ENCODE results near the gene IER5L.
"Not testable (repeated sequence)": the region's sequence is repeated elsewhere in the genome, so short reads cannot be mapped to it uniquely, and the experiment has no call there.

Gene IER5L

DNA sequence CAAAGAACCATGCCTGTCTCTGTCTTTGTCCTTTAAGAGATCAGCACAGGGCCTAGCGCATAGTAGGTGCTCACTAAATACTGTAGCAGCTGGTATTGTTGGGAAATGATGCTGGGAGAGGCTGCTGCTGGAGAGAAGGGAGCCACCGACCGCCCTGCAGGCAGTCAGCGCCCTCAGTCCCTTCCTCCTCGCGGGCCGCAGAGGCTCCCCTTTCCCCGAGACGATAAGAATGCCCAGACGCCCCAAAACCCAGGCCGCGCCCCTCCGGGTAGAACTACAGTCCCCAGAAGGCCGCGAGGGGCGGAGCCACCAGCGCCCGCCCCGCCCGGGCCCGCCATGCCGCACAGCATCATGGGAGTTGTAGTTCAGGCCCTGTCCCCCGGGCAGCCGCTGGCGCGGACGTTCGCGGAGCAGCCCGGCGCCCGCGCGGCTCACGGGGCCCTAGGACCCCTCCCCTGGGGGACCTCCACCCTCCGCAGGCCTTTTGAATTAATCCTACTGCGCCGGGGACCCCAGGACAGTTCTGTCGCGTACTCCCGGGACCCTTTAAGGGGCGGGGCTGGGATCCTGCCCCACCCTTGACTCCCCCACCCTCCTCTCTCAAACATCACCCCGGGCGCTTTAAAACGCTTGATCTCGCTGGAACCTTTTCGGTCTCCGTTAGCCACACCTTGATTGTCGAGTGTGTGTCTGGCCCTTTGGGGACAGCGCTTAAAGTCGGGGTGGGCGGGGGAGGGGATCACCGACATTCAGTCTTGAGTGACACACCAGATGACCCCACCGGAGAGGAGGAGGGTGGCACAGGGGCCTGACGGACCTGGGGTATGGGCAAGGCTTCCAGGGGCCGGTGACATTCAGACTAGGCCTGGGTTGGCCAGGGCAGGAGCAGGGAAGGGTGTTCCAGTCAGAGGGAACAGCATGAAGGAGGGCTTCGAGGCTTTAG is 24.8 kb upstream of the IER5L start:
- peak; percentile 11 for DNase-seq (ENCODE audit: low read depth)

DNA sequence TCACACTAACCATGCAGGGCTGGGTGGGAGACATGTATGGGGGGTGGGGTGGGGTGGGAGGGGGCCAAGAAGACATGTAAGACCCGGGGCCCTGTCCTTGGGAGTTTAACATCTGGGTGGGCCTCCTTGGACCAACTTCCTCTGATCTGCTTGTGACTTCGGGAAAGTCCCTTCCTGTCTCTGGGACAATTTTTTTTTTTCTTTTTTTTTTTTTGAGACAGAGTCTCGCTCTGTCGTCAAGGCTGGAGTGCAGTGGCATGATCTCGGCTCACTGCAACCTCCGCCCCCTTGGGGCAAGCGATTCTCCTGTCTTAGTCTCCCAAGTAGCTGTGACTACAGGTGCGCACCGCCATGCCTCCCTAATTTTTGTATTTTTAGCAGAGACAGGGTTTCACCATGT is 23.8 kb upstream of the IER5L start:
- DNase-seq (ENCODE audit: low read depth): no peak

DNA sequence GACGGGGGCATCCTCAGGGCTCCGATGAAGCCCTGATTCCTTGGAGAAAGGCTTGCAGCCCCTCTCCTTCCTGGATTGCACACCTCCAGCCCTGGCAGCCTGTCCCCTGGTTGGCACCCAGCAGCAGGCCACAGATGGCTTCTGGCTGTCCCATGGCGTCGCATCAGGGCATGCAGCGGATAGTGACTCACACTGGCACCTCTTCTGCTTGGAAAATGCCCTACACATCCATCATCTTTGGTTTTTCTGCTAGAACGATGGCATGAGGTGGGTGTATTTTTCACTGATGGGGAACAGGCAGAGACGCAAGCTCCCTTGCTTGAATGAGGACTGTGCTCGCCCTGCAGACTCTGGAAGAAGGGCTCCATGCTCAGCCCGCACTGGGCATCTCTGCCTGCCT is 23.2 kb upstream of the IER5L start:
- DNase-seq (ENCODE audit: low read depth): no peak

DNA sequence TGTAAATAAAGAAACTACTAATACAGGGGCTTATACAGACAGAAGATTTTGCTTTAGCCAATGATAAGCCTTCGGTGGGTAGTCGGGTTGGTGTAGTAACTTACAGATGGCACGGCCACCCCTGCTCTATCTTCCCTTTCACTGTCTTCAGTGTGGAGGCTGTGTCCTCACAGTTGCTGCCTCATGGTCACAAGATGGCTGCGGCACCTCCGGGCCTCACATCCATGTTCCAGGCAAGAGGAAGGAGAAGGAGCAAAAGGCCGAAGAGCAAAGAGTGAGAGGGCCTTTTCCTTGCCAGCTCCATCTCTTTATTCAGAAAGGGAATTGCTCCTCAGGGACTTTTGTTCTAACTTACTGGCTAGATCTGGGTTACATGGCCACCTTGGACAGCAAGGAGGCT is 22.2 kb upstream of the IER5L start:
- DNase-seq (ENCODE audit: low read depth): no peak

DNA sequence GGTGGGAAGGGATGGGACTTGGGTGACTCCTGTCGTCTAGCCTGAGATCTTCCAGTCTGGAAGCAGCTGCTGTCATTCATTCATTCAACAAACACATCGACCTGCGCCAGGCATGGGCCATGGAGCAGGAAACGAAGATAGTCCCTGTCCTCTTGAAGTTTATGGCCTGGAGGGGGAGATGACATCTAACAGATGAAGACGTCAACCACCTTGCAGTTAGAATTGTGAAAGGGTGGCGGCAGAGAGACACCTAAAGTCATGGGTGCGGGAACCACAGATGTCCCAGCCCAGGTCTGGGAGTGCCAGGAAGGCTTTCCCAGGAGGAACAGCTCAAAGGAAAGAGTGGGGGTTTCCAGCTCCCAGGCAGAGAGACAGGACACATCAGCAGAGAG is 21.0 kb upstream of the IER5L start:
- no peak for DNase-seq (ENCODE audit: low read depth)

DNA sequence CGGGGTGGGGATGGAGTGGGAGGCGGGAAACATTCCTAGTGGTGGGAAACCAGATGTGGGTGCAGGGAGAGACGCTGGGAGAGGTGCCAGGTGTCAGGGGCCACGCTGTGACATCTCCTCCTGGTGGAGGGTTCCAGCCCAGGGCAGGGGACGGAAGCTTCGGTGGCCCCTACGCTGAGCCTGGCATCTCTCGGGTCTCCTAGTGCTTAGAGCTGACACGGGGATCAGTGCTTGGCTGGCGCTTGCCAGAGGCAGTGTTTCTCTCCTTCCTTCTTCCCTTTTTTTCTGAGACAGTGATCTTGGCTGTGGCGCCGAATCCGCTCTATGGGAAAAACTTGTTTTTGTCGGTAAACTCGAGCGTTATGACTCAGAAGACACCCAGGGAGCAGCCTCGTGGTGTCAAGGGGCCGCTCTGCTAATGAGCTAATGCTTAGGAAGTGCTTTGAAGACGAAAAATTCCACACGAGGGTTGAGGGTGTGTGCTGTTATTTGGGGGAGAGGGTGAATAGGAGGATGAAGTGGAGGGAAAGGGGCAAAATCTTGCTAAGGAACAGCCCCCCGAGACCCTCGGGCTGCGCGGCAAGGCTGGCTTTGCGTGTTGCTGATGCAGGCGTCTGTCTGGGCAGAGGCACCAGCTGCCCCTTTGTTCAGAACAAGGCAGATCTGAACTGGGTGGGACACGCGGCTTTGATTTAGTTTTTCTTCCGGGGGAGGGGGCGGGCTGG is 20.4 kb upstream of the IER5L start:
- peak; percentile 54 for DNase-seq (ENCODE audit: low read depth)

DNA sequence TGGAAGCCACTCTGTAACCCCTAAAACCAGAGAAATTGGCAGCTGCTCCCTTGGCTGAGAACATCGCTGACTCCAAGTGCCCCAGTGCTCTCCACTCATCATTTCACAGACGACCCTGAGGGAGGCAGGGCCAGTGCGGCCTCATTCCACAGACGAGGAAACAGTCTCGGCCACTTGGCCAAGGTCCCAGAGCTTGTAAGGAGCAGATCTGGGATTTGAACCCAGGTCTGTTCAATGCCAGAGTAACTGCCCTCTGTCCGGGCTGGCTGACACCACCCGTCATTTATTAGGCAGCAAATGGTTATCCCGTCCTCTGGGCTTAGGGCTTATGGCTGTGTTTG is 19.9 kb upstream of the IER5L start:
- DNase-seq (ENCODE audit: low read depth): no peak

DNA sequence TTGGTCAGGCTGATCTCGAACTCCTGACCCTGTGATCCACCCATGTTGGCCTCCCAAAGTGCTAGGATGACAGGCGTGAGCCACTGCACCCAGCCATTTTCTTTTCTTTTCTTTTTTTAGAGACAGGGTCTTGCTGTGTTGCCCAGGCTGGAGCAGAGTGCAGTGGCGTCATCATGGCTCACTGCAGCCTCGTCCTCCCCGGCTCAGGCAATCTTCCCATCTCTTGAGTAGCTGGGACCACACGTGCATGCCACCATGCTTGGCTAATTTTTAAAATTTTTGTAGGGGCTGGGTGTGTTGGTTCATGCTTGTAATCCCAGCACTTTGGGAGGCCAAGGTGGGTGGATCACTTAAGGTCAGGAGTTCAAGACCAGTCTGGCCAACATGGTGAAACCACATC is 19.0 kb upstream of the IER5L start:
- not testable (repeated sequence) for DNase-seq (ENCODE audit: low read depth)

DNA sequence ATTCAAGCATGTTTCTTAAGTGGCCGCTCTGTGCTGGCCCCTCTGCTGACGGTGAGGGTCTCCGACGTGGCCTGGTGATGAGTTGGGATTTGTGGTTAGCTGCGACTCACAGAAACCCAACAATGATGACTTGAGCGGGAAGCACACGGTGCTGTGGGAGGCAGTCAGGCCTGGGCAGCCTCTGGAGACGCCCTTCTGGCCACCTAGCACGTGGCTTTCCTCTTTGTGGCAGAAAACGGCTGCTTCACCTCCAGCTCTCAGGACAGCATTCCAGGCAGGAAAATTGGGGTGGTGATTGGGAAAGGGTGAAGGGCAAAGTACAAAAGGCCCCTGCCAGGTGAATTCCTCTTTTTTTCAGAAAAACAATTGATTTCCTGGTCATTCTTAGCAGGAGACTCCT is 17.5 kb upstream of the IER5L start:
- DNase-seq (ENCODE audit: low read depth): no peak

DNA sequence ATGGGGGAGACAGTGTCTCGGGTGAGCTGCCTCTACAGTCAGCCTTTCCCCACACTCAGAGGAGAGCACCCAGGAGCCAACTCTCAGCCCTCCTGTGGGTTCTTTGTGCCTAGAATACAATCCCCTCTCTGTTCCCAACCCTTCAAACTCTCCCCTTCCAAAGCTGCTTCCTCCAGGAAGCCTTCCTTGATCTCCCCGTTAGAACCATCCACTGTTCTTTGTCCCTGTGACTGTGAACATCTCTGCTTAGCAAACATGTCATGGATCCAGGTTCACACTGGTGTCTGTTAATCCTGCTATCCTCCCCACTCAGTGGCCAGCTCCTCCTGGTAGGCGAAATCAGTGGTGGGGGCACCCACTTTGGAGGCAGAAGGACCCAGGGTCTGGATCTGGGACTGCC is 16.2 kb upstream of the IER5L start:
- DNase-seq (ENCODE audit: low read depth): no peak

DNA sequence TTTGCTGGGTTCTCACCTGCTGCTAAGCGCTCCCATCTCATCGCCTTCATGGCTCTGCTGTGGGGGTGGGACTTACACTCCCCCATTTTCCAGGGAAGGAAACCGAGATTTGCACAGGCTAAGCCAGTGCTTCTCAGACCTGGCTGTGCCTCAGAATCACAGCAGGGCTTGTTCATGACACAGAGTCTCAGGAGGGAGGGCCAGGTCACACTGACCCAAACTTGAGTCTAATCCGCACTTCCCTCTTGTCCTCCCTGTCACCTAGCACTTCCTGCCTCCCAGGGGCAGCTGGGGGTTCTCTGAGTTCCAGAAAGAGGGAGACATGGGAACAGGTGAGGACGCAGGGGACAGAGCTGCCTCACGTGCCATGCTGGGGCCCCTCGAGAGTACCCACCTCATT is 15.6 kb upstream of the IER5L start:
- DNase-seq (ENCODE audit: low read depth): no peak

DNA sequence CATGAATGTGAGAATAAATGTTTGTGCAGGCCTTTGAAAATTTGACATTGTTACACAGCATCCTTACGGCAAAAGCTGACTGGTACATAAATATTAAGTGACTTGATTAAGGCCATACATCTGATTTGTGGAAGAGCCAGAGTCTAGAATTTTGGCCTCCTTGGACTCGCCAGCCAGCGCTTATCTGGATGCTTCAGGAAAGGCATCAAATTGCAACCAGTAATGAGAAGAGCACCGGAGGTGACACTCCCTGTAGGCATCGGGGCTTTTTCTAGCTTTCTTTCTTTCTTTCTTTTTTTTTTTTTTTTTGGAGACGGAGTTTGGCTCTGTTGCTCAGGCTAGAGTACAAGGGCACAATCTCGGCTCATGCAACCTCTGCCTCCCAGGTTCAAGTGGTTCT is 13.2 kb upstream of the IER5L start:
- no peak for DNase-seq (ENCODE audit: low read depth)

DNA sequence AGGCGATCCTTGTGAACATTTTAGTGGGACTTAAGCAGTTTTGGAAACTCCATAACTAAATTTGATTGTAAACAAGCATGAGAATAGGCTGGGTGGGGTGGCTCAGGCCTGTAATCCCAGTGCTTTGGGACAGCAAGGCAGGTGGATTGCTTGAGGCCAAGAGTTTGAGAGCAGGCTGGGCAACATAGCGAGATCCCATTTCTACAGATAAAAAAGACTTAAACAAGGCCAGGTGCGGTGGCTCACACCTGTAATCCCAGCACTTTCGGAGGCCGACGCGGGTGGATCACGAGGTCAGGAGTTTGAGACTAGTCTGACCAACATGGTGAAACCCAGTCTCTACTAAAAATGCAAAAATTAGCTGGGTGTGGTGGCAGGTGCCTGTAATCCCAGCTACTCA is 11.9 kb upstream of the IER5L start:
- DNase-seq (ENCODE audit: low read depth): not testable (repeated sequence)

DNA sequence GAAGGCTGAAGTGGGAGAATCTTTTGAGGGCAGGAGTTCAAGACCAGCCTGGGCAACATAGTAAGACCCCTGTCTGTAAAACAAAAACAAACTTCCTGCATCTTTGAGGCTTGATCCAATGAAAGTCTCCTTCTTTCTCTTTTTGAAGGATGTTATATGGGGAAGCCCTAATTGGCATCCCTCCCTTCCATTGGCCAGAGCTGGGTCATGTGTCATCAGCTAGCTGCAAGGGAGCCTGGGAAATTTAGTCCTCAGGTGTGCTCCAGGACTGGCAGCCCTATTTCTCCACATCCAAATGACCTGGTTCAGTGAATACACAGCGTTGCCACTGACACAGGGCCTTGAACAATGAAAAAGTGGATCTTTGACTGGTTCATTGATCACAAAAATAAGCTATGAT is 9.0 kb upstream of the IER5L start:
- no peak for DNase-seq (ENCODE audit: low read depth)

DNA sequence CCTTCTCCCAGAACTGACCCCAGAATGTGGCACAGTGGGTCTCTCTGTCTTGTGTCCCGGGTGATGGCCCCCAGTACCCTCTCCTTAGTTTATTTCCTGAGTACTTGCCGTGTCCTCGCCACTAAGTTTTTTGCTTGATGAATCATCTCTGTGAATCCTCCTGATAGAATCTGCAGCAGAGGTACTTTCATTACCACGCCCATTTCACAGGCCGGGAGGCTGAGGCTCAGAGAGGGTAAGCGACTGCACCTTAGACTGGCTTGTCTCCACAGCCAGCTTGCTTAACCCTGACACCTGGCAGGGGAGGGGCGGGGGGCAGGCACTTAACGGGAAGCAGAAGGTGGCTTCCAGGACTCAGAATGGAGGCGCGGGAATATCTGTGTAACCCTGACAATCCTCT is 7.9 kb upstream of the IER5L start:
- no peak for DNase-seq (ENCODE audit: low read depth)

DNA sequence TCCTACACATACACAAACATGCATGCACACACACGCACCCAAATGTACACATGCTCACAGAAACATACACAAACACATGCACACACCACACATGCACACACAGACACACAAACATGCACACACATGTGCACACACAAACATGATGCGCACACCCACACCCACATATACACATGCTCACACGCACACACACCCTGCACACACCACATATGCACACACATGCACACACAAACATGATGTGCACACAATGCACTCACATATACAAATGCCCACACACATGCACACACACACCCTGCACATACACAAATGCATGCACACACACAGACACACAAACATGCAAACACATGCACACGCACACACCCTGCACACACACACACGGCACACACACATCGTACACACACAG is 7.3 kb upstream of the IER5L start:
- DNase-seq (ENCODE audit: low read depth): no peak

DNA sequence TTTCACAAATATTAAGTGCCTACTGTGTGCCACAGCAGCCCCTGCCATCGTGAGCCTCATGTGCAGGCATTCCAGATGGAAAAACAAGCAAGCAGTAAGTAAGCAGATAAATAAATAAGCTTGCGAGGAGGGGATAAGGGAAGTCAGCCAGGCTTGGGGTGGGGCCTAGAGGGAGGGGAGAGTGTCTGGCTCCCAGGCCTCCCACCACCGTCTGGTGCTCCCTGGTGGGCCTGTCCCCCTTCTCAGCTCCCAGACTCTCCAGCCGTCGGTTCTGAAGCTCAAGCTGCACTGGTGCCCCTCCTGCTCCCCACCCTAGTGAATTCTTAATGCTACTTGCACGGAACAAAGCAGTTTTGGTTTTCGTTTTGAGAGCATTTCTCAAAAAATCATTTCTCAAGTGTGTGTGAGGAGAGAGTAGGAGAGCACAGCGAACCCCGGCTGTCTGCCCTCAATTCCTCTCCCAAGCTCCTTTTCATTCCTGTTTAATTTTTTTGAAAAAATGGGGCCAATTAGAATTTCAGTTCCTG is 6.6 kb upstream of the IER5L start:
- DNase-seq (ENCODE audit: low read depth): no peak

DNA sequence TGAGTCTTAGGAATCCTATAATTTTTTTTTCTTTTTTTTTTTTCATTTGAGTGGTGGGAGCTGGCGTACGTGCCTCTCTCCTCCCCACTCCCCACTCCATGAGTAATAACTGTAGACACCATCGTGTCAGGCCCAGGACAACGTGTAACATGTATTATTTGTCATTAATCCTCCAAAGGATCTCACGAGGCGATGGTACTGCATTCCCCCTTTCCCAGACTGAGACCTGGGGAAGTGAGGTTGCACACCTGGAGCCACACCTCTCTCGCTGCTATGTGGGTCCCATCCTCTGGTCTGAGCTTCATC is 6.1 kb upstream of the IER5L start:
- DNase-seq (ENCODE audit: low read depth): no peak

DNA sequence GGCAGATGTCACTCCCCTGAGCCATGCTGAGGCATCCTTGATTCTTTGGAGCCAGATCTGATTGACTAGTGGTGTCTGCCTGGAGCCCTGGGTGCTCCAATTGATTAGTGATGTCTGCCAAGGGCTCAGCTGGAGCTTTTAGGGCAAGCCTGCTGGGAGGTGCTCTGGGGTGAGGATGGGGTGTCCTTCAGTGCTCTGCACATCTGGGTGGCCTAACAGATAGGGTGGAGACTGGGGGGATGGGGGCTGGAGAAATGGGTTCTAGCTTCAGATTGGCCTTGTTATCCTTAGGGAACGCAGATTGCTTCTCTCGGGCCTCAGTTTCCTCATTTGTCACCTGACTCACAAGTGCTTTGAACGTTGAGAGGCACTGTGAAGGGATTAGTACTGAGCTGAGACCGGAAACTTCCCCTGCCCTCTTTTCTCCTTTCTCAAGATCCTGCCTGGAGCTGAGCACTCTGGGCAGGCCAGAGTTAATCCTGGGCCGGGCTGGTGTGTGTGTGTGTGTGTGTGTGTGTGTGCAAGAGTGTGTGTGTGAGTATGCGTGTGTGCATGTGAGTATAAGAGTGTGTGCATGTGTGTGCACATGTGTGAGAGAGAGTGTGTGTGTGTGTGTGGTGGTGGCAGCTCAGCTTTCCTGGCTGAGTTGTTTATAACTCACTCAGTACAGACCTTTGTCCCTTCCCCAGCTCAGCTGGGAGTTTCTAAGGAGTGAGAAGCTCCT is 5.6 kb upstream of the IER5L start:
- no peak for DNase-seq (ENCODE audit: low read depth)

DNA sequence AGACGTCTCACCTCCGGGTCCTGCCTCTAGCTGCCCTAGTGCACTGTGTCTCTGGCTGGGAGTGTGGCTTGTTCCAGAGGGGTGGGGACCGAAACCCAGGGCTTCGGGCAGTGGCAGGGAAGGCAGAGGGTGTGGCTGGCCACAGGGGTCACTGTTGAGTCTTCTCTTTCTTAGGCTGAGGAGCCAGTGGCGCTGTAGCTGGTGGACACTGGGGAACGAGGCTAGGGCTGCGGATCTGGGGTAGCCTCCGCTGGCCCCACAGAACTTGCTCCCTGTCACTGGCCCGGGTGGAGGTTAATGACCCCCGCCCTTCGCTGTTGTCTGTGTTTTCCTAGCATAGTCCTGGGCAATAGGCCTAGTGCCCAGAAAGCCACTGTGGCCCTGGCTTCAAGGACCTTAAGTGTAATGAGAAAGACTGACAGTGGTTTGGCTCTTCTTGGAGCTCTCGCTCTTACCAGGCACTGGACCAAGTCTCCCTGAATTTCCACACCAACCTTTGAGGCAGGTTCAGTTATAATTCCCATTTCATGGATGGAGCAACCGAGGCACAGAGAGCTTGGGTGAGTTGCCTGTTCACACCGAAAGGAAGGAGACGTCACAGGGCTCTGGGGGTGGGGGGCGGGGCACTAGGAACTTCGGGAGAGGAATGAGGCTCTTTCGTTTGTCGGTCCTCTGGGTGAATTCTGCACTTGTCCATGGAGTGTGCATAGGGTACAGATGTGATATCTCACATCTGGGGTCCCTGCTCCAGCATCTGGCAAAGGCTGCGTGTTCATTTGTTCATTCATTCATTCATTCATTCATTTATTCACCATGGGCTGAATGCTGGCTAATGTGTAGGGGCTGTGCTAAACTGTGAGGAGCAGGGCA is 4.8 kb upstream of the IER5L start:
- DNase-seq (ENCODE audit: low read depth): no peak

DNA sequence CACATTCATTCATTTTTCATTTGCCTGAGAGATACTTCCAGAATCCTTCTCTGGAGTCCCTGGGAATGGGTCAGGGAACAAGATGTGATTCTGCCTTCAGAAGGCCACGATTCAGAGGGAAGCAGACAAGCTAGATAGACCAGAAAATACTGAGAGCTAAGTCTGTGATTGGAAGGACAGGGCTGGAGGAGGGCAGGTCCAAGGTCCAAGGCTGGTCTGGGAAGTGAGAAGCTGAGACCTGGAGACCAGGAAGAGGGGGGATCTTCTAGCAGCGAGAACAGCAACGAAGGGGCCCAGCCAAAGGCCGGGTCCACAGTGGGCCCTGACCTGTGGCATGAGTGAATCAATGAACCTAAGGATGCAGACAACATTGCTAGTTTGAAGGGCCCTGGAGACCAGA is 4.1 kb upstream of the IER5L start:
- DNase-seq (ENCODE audit: low read depth): no peak

DNA sequence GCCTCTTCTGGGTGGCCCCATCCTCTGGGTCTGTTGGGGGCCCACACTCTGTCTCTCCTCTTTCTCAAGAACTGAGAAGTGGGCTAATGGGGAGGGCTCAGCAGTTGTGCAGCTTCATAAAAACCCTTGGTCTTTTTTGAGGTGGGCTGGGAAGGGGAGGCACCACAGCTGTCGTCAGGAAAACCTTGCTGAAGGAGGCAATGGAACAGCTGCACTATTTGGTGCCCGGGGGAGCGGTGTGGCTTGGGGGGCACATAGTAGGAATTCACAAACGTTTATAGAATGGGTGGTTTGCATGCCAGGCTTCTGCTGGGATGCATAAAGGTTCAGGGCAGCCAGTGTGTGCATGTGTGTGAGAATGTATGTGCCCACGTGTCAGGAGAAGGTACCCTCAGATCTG is 3.2 kb upstream of the IER5L start:
- DNase-seq (ENCODE audit: low read depth): no peak

All from non-pigmented ciliary epithelial cell (primary cell).